ENCODE measurements around the gene TTYH1. TPM values are rescaled to one million over a fixed set of nuclear protein-coding genes. Genes with fewer than 3 reads are reported as not detected.

TTYH1 gene
- total and polyA plus RNA-seq, 9 of the 15 experiments (the other 6 are each of a cell fraction or from before 2014, with no cell fraction given) = 0.08 TPM; not detected in 8

GRCh38 chr19:54448774-54449700 lies 33.8 kb downstream of the TTYH1 start, which contains the start of gene LENG8 (continued):
- TF ChIP-seq FOXP4 (CRISPR knock-in tag; IDR thresholded peaks at IDR 0.05; ENCODE audit: borderline replicate concordance) (peak; percentile 82; the same call in 1 of the 2 replicates), NCOA2 (IDR thresholded peaks at IDR 0.05; ENCODE audit: partially characterized antibody in 2 of 2) (no peak), HDGF (IDR thresholded peaks at IDR 0.05) (no peak), ZBTB2 (IDR thresholded peaks at IDR 0.05) (peak; percentile 98), PYGO2 (tag; IDR thresholded peaks at IDR 0.05) (no peak), CEBPB (tag; IDR thresholded peaks at IDR 0.05) (no peak), HES1 (IDR thresholded peaks at IDR 0.05; ENCODE audit: low read depth) (no peak), ZBTB43 (CRISPR knock-in tag; IDR thresholded peaks at IDR 0.05) (no peak), POLR2AphosphoS5 (IDR thresholded peaks at IDR 0.05; ENCODE audit: control insufficient read depth, insufficient read depth, low read depth, low read length) (peak; percentile 78), ZNF639 (CRISPR knock-in tag; conservative IDR thresholded peaks at IDR 0.05 in 1 of 2, IDR thresholded peaks at IDR 0.05 in 1 of 2) (no peak), SMAD4 (CRISPR knock-in tag; conservative IDR thresholded peaks at IDR 0.05) (peak; percentile 86), C11orf30 (IDR thresholded peaks at IDR 0.05; ENCODE audit: low read depth) (peak; percentile 91), ZNF76 (CRISPR knock-in tag; IDR thresholded peaks at IDR 0.05; ENCODE audit: borderline replicate concordance) (no peak), CAMTA2 (CRISPR knock-in tag; conservative IDR thresholded peaks at IDR 0.05) (0 out of 2 replicates have a peak, but pooled peaks have one; percentile 66), PREB (CRISPR knock-in tag; IDR thresholded peaks at IDR 0.05) (no peak)

Data from K562 (cell line).